GM12892 (cell line): ENCODE results near the gene ARHGAP35.

Source experiments
- POLR2A ChIP-seq: IDR thresholded peaks from 2 replicates; pipeline ENCODE4 v1.6.1; 2011; ENCODE audit warnings: low read depth, low read length, control low read depth
- POLR2AphosphoS5 ChIP-seq: IDR thresholded peaks from 2 replicates; pipeline ENCODE4 v1.6.1; 2011; ENCODE audit warnings: low read depth, low read length, control low read depth

- TF ChIP-seq POLR2A (no peak), POLR2AphosphoS5 (no peak)
Observed at GRCh38 chr19:46901701-46902401, 41.1 kb downstream of the ARHGAP35 start.
